ENCODE data around the gene LRRC27.
"Not testable (repeated sequence)": the region's sequence is repeated elsewhere in the genome, so short reads cannot be mapped to it uniquely, and the experiment has no call there.

- TF ChIP-seq CTCF, POLR2A, POLR2AphosphoS5 (IDR thresholded peaks at IDR 0.05): not testable (repeated sequence)
Observed at GRCh38 chr10:132379026-132379425, 47.0 kb downstream of the LRRC27 start.

Measured in prostate gland (tissue), 2 donors.